ENCODE data around the gene KCNMB2. TPM values are rescaled to one million over a fixed set of nuclear protein-coding genes. Genes with fewer than 3 reads are reported as not detected.

KCNMB2 gene
- polyA plus RNA-seq, 1 donor (not counting 4 experiments of a cell fraction or from before 2014, with no cell fraction given), result not detected

DNA sequence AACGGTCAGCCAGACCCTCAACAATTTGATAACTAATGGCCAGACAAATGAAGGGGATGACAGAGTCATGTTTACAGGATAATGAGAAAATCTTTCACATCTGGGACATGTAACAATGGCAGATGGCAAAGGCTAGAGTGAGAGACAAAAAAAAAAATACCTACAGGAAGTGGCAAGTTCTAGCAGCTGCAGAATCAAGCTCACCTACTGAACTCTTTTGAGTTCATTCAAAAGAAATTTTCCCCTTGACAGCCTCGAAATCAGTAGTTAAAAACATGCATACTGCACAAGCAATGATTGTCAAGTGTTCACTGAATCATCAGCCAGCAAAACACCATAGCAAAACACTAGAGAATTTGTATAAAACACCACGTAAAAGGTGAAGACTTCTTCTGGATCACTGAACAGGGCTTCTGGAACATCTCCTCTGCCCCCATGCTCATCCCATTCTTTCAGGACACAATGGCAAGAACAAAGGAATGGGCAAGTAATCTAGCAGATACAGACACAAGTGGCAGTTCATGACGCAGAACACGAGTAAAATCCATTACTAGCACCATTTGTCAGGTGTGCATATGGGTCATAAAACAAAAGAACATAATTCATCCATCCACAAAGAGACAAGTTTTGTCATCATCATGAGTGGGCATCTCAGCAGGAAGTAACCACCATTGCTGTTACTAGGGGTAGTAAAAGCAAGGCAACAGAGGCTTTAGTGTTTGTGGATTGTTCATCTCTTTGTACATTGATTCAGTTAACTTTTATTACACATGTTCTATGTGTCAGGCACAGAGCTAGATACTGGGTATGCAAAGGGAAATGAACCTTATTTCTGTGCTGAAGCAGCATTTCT lies 13.8 kb upstream of the KCNMB2 start:
- no peak overlapping the region for H2AFZ ChIP-seq (ENCODE audit: control insufficient read depth, low read length)
- H3K4me3 ChIP-seq (ENCODE audit: control insufficient read depth in 2 of 3, extremely low read depth in 1 of 3, insufficient read depth in 2 of 3, low read depth in 1 of 3, low read length in 3 of 3), result no peak overlapping the region
- TF ChIP-seq EZH2 (IDR thresholded peaks at IDR 0.05; ENCODE audit: low read length), result no peak
- TF ChIP-seq, protein P1, sequence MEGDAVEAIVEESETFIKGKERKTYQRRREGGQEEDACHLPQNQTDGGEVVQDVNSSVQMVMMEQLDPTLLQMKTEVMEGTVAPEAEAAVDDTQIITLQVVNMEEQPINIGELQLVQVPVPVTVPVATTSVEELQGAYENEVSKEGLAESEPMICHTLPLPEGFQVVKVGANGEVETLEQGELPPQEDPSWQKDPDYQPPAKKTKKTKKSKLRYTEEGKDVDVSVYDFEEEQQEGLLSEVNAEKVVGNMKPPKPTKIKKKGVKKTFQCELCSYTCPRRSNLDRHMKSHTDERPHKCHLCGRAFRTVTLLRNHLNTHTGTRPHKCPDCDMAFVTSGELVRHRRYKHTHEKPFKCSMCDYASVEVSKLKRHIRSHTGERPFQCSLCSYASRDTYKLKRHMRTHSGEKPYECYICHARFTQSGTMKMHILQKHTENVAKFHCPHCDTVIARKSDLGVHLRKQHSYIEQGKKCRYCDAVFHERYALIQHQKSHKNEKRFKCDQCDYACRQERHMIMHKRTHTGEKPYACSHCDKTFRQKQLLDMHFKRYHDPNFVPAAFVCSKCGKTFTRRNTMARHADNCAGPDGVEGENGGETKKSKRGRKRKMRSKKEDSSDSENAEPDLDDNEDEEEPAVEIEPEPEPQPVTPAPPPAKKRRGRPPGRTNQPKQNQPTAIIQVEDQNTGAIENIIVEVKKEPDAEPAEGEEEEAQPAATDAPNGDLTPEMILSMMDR (optimal IDR thresholded peaks at IDR 0.05 in 1 of 3, IDR thresholded peaks at IDR 0.05 in 1 of 3, conservative IDR thresholded peaks at IDR 0.05 in 1 of 3; ENCODE audit: extremely low read depth in 1 of 3, insufficient read depth in 2 of 3, low read length in 3 of 3), result no peak
- DNase-seq (ENCODE audit: low read depth, low spot score) (no peak), FAIRE-seq (no peak)
- H3K9me3 ChIP-seq (ENCODE audit: control insufficient read depth, low read depth, low read length), result no peaks in the 10 kb centered on the region
- no peaks in the 10 kb centered on the region for H3K79me2 ChIP-seq (ENCODE audit: control insufficient read depth, insufficient read depth, low read length)
- H3K9me1 ChIP-seq (ENCODE audit: control insufficient read depth, extremely low read depth, insufficient read depth, low read length), result no peaks in the 10 kb centered on the region
- H3K4me2 ChIP-seq (ENCODE audit: control insufficient read depth, extremely low read depth, insufficient read depth, low read depth, low read length), result no peak overlapping the region
- H3K27me3 ChIP-seq (ENCODE audit: control insufficient read depth, extremely low read depth, insufficient read depth, low read length), result no peaks in the 10 kb centered on the region
- H4K20me1 ChIP-seq (ENCODE audit: control insufficient read depth, extremely low read depth, insufficient read depth, low read length), result no peaks in the 10 kb centered on the region
- H3K36me3 ChIP-seq (ENCODE audit: control insufficient read depth in 2 of 2, extremely low read depth in 1 of 2, insufficient read depth in 2 of 2, low read length in 2 of 2), result no peaks in the 10 kb centered on the region
- no peak overlapping the region for H3K9ac ChIP-seq (ENCODE audit: control insufficient read depth, extremely low read depth, insufficient read depth, low read length)
- peaks cover 5% of the 10 kb centered on the region for H3K4me1 ChIP-seq (ENCODE audit: control insufficient read depth, extremely low read depth, insufficient read depth, low read length)
- H3K27ac ChIP-seq (ENCODE audit: control insufficient read depth, insufficient read depth, low read length), result no peak overlapping the region
- dilution Hi-C loops (cut with MboI; ENCODE audit: extremely low pct_ligation_motif_present, low sequenced_read_pairs), result no loop called here

DNA sequence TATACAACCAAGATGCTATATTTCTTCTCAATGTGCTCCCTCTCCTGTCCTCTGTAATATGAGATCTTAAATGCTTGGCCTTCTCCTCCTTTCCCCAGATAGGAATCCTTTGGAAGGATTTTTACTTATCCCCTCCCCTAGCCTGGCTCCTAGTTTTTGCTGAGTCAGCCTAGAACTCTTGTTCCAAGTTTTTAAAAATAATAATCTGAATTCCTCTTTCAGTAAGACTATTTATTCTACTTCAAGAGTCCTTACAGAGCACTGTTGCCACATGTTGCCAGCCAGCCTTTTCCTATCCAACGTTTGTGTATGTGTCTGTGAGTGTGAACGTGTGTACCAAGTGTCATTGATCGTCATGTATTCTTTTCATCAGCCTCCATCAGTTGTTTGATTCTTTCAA lies 11.0 kb upstream of the KCNMB2 start:
- H3K9me3 ChIP-seq (ENCODE audit: control insufficient read depth, low read depth, low read length), result no peaks in the 10 kb centered on the region
- no peak overlapping the region for H3K9ac ChIP-seq (ENCODE audit: control insufficient read depth, extremely low read depth, insufficient read depth, low read length)
- no peaks in the 10 kb centered on the region for H3K36me3 ChIP-seq (ENCODE audit: control insufficient read depth in 2 of 2, extremely low read depth in 1 of 2, insufficient read depth in 2 of 2, low read length in 2 of 2)
- H3K4me2 ChIP-seq (ENCODE audit: control insufficient read depth, extremely low read depth, insufficient read depth, low read depth, low read length), result no peak overlapping the region
- H3K27ac ChIP-seq (ENCODE audit: control insufficient read depth, insufficient read depth, low read length), result no peak overlapping the region
- H4K20me1 ChIP-seq (ENCODE audit: control insufficient read depth, extremely low read depth, insufficient read depth, low read length), result no peaks in the 10 kb centered on the region
- H3K4me3 ChIP-seq (ENCODE audit: control insufficient read depth in 2 of 3, extremely low read depth in 1 of 3, insufficient read depth in 2 of 3, low read depth in 1 of 3, low read length in 3 of 3), result no peak overlapping the region
- no peaks in the 10 kb centered on the region for H3K79me2 ChIP-seq (ENCODE audit: control insufficient read depth, insufficient read depth, low read length)
- no peaks in the 10 kb centered on the region for H3K4me1 ChIP-seq (ENCODE audit: control insufficient read depth, extremely low read depth, insufficient read depth, low read length)
- no peaks in the 10 kb centered on the region for H3K9me1 ChIP-seq (ENCODE audit: control insufficient read depth, extremely low read depth, insufficient read depth, low read length)
- FAIRE-seq (no peak), DNase-seq (ENCODE audit: low read depth, low spot score) (no peak)
- dilution Hi-C loops (cut with MboI; ENCODE audit: extremely low pct_ligation_motif_present, low sequenced_read_pairs), result no loop called here
- TF ChIP-seq EZH2 (IDR thresholded peaks at IDR 0.05; ENCODE audit: low read length), result no peak
- TF ChIP-seq, protein P1 (optimal IDR thresholded peaks at IDR 0.05 in 1 of 3, IDR thresholded peaks at IDR 0.05 in 1 of 3, conservative IDR thresholded peaks at IDR 0.05 in 1 of 3; ENCODE audit: extremely low read depth in 1 of 3, insufficient read depth in 2 of 3, low read length in 3 of 3), result no peak
- H2AFZ ChIP-seq (ENCODE audit: control insufficient read depth, low read length), result no peak overlapping the region
- no peaks in the 10 kb centered on the region for H3K27me3 ChIP-seq (ENCODE audit: control insufficient read depth, extremely low read depth, insufficient read depth, low read length)

Measured in keratinocyte (primary cell).